ENCODE results near the gene WDR27. TPM values are rescaled to one million over a fixed set of nuclear protein-coding genes. Genes with fewer than 3 reads are reported as not detected.
"Not testable (repeated sequence)": the region's sequence is repeated elsewhere in the genome, so short reads cannot be mapped to it uniquely, and the experiment has no call there.

The WDR27 gene
- total RNA-seq, 1 experiment from 2014 or later: 12.3 TPM

DNA sequence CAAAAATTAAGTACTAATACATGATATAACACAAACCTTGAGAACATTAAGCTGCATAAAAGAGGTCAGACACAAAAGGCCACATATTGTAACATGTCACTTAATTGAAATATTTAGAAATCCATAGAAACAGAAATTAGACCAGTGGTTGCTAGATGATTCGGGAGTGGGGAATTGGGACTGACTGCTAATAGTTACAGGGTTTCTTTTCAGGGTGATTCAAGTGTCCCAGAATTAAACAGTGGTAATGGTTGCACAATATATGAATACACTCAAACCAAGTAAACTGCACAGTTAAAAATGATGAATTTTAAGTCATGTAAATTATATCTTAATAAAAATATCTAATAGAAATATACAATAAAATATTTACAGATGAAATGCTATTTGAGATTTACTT, 174.5 kb downstream of the WDR27 start:
- no peak for DNase-seq (ENCODE audit: low read depth)

DNA sequence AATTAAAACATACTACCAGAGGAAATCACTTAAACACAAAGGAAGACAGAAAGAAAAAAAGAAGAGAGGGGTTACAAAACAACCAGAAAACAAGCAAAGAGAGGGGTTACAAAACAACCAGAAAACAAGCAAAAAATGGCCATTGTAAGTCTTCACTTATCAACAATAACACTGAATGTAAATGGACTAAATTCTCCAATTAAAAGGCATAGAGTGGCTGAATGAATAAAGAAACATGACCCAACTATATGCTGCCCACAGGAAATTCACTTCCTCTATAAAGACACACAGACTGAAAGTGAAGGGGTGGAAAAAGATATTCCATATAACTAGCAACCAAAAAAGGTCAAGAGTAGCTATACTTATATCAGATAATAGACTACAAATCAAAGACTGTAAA, 180.0 kb downstream of the WDR27 start:
- DNase-seq (ENCODE audit: low read depth): no peak

- DNase-seq (ENCODE audit: low read depth): peak; percentile 50
Measured at GRCh38 chr6:169520104-169520503, 181.7 kb downstream of the WDR27 start.

GRCh38 chr6:169518451-169518850, 183.4 kb downstream of the WDR27 start:
- no peak for DNase-seq (ENCODE audit: low read depth)

GRCh38 chr6:169513478-169514193, 188.2 kb downstream of the WDR27 start:
- DNase-seq (ENCODE audit: low read depth): no peak

DNA sequence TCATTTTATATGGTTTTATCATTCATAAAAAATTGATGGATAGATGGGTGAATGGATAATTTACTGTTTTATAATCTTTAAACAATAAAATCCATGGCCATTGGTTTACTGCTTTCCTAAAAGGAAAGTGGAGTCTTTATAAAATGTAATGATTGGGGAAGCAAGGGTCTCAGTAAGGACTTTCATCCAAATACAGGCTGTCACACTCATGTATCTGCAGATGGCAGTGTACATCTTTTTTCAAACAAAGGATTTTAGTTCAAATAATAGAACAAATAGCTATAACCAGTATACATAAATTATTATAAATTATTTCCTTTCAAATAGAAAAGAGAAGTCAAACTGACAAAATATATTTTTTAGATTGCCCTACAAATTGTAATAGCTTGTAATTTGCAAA, 190.0 kb downstream of the WDR27 start:
- not testable (repeated sequence) for DNase-seq (ENCODE audit: low read depth)

DNA sequence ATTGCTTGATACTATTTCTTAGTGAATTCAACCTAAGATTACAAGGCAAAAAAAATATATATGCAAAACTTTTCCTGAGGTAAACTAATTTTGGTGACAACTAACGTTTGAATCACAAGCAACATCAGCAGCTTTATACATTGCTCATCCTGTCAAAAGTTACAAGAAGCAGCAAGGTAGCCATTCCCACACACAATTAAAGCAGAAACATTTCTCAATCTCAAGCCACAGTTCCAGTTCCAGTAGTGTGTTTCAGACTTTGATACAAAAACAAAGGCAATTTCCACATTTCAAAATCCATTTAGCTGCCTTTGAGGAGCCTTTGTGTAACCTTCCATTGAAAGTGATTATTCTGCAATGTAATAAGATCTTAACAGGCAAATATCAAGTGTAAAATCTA, 191.0 kb downstream of the WDR27 start:
- no peak for DNase-seq (ENCODE audit: low read depth)

GRCh38 chr6:169508452-169508851, 193.4 kb downstream of the WDR27 start:
- no peak for DNase-seq (ENCODE audit: low read depth)

DNA sequence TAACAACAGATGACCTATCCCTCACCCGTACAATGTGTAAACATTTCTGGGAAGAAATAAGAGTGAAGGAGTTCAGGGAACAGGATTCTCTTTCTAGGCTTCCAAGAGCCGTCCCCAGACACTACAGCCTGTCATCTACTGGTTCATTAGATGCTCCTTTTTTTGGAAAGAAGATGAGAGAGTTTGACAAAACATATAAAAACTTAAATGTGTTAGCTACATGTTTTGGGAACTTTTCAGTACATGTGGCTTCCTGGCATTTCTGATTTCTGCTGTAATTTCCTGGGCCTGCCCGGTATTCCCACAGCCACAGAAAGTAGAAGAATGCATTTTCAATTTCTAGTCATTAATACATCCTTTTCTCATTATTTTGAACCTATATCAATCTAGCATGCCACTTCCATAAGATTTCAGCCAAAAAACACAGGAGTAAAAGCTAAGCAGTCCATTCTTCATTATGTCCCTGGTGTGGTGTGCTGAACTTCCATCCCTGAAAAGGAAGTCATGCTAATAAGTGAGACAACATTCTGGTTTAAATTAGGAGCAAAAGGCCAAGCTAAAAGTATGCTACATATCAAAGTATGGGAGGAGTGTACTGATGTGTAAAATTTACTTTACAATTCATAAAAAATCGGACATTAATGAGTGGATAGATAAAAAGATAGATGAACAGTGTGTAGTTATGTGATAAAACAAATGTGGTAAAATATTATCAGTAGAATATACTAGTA, 198.2 kb downstream of the WDR27 start:
- no peak for DNase-seq (ENCODE audit: low read depth)

DNA sequence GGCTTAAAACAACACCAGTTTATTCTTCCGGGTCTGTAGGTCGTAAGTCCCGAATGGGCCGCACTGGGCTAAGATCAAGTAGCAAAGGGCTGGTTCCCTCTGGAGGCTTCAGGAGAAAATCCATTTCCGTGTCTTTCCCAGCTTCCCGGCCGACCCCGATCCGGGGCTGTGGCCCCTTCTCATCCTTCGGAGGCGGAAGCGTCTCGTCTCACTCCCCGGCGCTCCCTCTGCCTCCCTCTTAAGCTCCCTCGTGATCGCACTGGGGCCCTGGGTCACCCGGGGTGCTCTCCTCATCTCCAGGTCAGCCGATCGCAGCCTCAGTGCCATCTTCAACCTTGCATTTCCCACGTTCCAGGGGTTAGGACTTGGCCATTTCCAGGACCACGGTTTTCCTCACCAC, 199.4 kb downstream of the WDR27 start:
- no peak for DNase-seq (ENCODE audit: low read depth)

GRCh38 chr6:169501777-169502313, 200.0 kb downstream of the WDR27 start:
- no peak for DNase-seq (ENCODE audit: low read depth)

- DNase-seq (ENCODE audit: low read depth): peak; percentile 3
Measured at GRCh38 chr6:169501128-169501527, 200.7 kb downstream of the WDR27 start.

- no peak for DNase-seq (ENCODE audit: low read depth)
Measured at GRCh38 chr6:169500688-169501087, 201.1 kb downstream of the WDR27 start.

GRCh38 chr6:169499848-169500247, 202.0 kb downstream of the WDR27 start:
- DNase-seq (ENCODE audit: low read depth): no peak

GRCh38 chr6:169498916-169499513, 202.8 kb downstream of the WDR27 start:
- DNase-seq (ENCODE audit: low read depth): no peak

- DNase-seq (ENCODE audit: low read depth): peak; percentile 9
Measured at GRCh38 chr6:169495601-169496000, 206.2 kb downstream of the WDR27 start.

DNA sequence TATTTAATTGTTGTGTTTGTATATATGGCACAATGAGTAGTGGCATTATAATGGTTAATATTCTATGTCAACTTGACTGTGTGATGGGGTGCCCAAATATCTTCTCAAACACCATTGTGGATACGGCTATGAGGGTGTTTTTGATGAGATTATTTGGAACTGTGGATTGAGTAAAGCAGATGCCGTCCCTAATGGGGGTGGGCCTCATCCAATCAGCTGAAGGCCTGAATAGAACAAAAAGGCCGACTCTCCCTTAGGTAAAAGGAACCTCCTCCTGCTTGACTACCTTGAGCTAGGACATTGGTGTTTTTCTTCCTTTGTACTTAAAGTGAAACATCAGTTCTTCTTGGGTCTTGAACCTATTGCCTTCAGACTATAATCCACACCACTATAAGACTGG, 207.8 kb downstream of the WDR27 start:
- DNase-seq (ENCODE audit: low read depth): no peak

DNA sequence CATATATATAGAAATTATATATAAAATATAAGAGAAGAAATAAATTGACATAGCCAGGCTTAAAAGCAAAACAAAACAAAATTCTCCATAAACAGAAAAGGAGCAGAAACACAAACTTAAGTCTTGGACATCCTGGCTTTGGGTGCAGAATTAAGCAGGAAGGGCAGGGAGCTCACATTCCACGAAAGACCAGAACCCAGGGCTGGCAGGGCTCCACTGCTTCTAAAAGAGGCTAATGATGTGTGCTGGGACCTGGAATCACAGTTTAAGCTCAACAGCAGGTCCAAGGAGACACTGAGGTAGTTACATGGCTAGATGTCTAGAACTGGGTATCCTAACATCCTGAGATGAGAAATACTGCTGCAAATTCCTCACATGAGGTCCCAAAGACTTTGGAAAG, 210.3 kb downstream of the WDR27 start:
- no peak for DNase-seq (ENCODE audit: low read depth)

DNA sequence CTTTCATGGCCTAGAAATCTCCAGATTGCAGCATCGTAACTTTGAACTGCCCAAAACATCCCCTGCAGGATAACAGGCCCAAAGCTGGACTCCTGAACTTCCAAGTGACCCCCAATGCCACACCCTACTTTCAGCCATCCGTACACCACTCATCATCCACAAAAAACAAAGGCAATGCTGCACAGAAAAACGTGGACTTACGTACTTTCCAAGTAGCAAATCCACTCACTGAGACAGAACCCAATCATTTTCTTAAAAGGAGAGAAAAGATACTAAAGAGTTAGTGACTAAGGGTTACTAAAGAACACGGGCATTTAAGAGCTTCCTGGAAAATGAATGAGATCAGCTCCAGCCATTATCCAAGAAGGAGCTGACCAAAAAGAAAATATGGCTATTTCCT, 211.0 kb downstream of the WDR27 start:
- DNase-seq (ENCODE audit: low read depth): no peak

DNA sequence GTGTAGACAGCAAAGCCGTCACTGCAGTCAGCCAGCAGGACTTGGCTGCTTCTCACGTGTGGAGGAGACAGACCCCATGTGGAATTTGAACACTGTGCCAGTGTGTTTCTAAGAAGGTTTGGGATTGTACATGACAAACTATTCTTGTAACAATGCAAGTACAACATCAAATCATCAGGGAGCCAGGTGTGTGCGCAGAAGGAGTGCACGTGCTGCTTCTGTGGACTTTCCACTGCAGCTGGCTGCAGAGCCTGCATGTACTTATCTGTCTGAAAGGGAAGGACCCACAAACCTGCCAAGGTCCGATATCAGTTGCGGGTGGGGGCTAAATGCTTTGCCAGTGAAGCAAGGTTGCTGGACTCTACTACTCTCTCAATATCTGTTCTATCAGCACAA, 211.6 kb downstream of the WDR27 start:
- no peak for DNase-seq (ENCODE audit: low read depth)

DNA sequence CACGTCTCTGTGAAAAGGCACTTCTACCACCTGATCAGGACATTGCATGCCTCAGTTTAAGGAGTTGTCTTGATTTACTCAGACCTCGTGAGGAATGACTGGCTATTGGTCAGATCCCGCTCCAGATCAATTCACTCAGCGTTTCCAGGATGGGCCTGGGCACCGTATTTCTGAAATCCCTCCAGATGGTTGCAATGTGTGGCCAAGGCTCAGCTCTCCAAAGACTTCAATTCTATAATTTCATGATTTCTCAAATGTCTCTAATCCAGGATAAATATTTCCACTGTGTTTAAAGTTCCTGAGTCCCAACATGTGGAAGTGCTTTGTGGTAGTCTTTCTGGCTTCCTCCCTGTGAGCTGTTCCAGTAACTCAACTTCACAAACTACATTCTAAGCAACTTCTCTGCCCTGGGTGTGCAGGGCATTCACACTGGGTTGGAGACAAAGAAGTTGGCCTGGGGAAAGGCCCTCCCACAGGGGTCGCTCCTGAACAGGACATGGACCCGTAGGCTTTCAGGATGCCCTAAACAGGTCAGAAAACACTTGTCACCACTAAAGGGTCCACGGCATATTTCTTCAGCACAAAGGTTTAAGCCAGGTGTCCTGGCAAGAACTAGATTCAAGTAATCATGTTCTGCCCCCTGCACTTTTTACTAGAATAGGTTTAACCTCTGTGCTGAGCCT, 212.1 kb downstream of the WDR27 start:
- DNase-seq (ENCODE audit: low read depth): no peak

All from RPMI7951 (cell line).